ENCODE measurements around the gene TECPR2. TPM values are rescaled to one million over a fixed set of nuclear protein-coding genes. Genes with fewer than 3 reads are reported as not detected.

TECPR2 gene
- total and polyA plus RNA-seq, 2 of the 13 experiments (the other 11 are each of a cell fraction or from before 2014, with no cell fraction given), result 3.5 to 5.7 TPM

GRCh38 chr14:102509746-102510615 lies 147.2 kb downstream of the TECPR2 start, which contains the start of gene ANKRD9 (continued):
- TF ChIP-seq AHDC1 (CRISPR knock-in tag; IDR thresholded peaks at IDR 0.05; ENCODE audit: borderline replicate concordance) (0 out of 2 replicates have a peak, but pooled peaks have one; percentile 16), NBN (conservative IDR thresholded peaks at IDR 0.05) (no peak), ZNF777 (CRISPR knock-in tag; IDR thresholded peaks at IDR 0.05) (no peak), TEF (CRISPR knock-in tag; IDR thresholded peaks at IDR 0.05) (no peak), ZNF746 (CRISPR knock-in tag; IDR thresholded peaks at IDR 0.05) (no peak), ZNF552 (CRISPR knock-in tag; IDR thresholded peaks at IDR 0.05; ENCODE audit: borderline replicate concordance) (no peak), ZNF431 (CRISPR knock-in tag; IDR thresholded peaks at IDR 0.05; ENCODE audit: borderline replicate concordance, low read depth) (no peak), ZNF253 (CRISPR knock-in tag; IDR thresholded peaks at IDR 0.05; ENCODE audit: borderline replicate concordance) (no peak), TGIF2 (CRISPR knock-in tag; IDR thresholded peaks at IDR 0.05) (peak; percentile 33; the same call in 1 of the 2 replicates), ZNF724P (CRISPR knock-in tag; IDR thresholded peaks at IDR 0.05; ENCODE audit: borderline replicate concordance) (no peak), RFX3 (CRISPR knock-in tag; IDR thresholded peaks at IDR 0.05) (no peak), NFRKB (IDR thresholded peaks at IDR 0.05) (no peak), STAT5B (CRISPR knock-in tag; IDR thresholded peaks at IDR 0.05) (no peak), CCDC6 (CRISPR knock-in tag; IDR thresholded peaks at IDR 0.05) (peak; percentile 40; the same call in 1 of the 2 replicates), ZNF574 (CRISPR knock-in tag; IDR thresholded peaks at IDR 0.05) (peak; percentile 27; the same call in 1 of the 2 replicates), KDM3A (CRISPR knock-in tag; IDR thresholded peaks at IDR 0.05; ENCODE audit: low read depth) (no peak), ZFP36L2 (CRISPR knock-in tag; IDR thresholded peaks at IDR 0.05) (no peak), CBX2 (IDR thresholded peaks at IDR 0.05; ENCODE audit: low read depth, low read length) (no peak), CBX2 (CRISPR knock-in tag; IDR thresholded peaks at IDR 0.05; ENCODE audit: low read depth) (no peak), MAFF (IDR thresholded peaks at IDR 0.05; ENCODE audit: low read depth, low read length) (no peak), NR2F2 (IDR thresholded peaks at IDR 0.05; ENCODE audit: borderline replicate concordance, low read depth) (no peak), SMARCC2 (IDR thresholded peaks at IDR 0.05) (no peak), ZNF446 (CRISPR knock-in tag; IDR thresholded peaks at IDR 0.05) (no peak)
